Endodermal cell (in vitro differentiated cells): ENCODE results near the gene NCKAP5. TPM values are rescaled to one million over a fixed set of nuclear protein-coding genes. Genes with fewer than 3 reads are reported as not detected.

Source experiments
- DNase-seq: peaks from one replicate; pipeline ENCODE4 v3.0.0-alpha.2; 2017
- H3K27ac ChIP-seq: 2 replicates; pipeline ENCODE4 v1.5.1; 2013; ENCODE audit warnings: mild to moderate bottlenecking, low read depth, low read length, moderate library complexity
- H3K27me3 ChIP-seq: 2 replicates; pipeline ENCODE4 v1.6.1; 2013; ENCODE audit warnings: mild to moderate bottlenecking, low read length, moderate library complexity; ENCODE audit not compliant: insufficient read depth, control insufficient read depth, poor library complexity, severe bottlenecking
- H3K36me3 ChIP-seq: 2 replicates; pipeline ENCODE4 v1.7.0; 2013; ENCODE audit warnings: mild to moderate bottlenecking, low read length, moderate library complexity; ENCODE audit not compliant: control insufficient read depth, insufficient read depth
- H3K4me1 ChIP-seq: one replicate; pipeline ENCODE4 v1.7.0; 2013; ENCODE audit warnings: low read length; ENCODE audit not compliant: control insufficient read depth, insufficient read depth
- H3K4me3 ChIP-seq: 2 replicates; pipeline ENCODE4 v1.5.1; 2013; ENCODE audit warnings: mild to moderate bottlenecking, low read length, moderate library complexity
- H3K9ac ChIP-seq: 2 replicates; pipeline ENCODE4 v1.6.1; 2013; ENCODE audit warnings: mild to moderate bottlenecking, low read length, moderate library complexity; ENCODE audit not compliant: poor library complexity, severe bottlenecking; ENCODE audit errors: extremely low read depth
- H3K9me3 ChIP-seq: 2 replicates; pipeline ENCODE4 v1.6.1; 2013; ENCODE audit warnings: mild to moderate bottlenecking, low read length, moderate library complexity; ENCODE audit not compliant: control insufficient read depth
- H3K27ac Mint-ChIP-seq: 2 replicates; pipeline ENCODE4 v1.8.0; 2020; ENCODE audit warnings: mixed read lengths
- H3K27me3 Mint-ChIP-seq: 2 replicates; pipeline ENCODE4 v1.8.0; 2021; ENCODE audit warnings: mild to moderate bottlenecking, mixed read lengths; ENCODE audit not compliant: insufficient read depth
- H3K36me3 Mint-ChIP-seq: 2 replicates; pipeline ENCODE4 v1.8.0; 2020; ENCODE audit warnings: low read depth, mixed read lengths
- H3K4me1 Mint-ChIP-seq: 2 replicates; pipeline ENCODE4 v1.8.0; 2020; ENCODE audit warnings: mixed read lengths
- H3K4me3 Mint-ChIP-seq: 2 replicates; pipeline ENCODE4 v1.8.0; 2020; ENCODE audit warnings: mild to moderate bottlenecking, moderate library complexity, mixed read lengths
- H3K9me3 Mint-ChIP-seq: 2 replicates; pipeline ENCODE4 v1.8.0; 2020; ENCODE audit warnings: mild to moderate bottlenecking, mixed read lengths
- CTCF ChIP-seq: fragments of 200-600 bp; sonication (generic); conservative IDR thresholded peaks from 2 replicates; pipeline ENCODE4 v1.5.0; 2021; ENCODE audit warnings: antibody characterized with exemption, mild to moderate bottlenecking
- WGBS, 2 experiments: methylation state at CpG; one replicate each; pipeline versions ENCODE4 v1.1.5 to v1.1.7; 2013; ENCODE audit warnings: missing lambda C conversion rate in 2 of 2, mixed read lengths in 1 of 2; ENCODE audit not compliant: insufficient coverage in 1 of 2, insufficient read length in 1 of 2; 5-methylcytosine and 5-hydroxymethylcytosine counted together
- total RNA-seq, 2 donors: library from RNA; stranded (reverse); fragmentation: NEBNext Ultra II Directional in 1 of 2; extraction: Animal tissue kit (Norgen Biotek cat#: 25700) in 1 of 2; gene quantifications; 2 replicates in 1 of 2; 3 replicates in 1 of 2; pipeline ENCODE4 v1.2.1, GENCODE V29; 2021

The NCKAP5 gene
- total RNA-seq, 2 donors from 2014 or later, result 0.58 to 0.92 TPM

GRCh38 chr2:132949108-132949507 is 619.2 kb downstream of the NCKAP5 start:
- Histone ChIP-seq H3K27me3 (no peaks in the 10 kb centered on the region), H3K9me3 (no peaks in the 10 kb centered on the region), H3K9ac (no peak overlapping the region), H3K4me3 (no peak overlapping the region), H3K36me3 (no peaks in the 10 kb centered on the region), H3K4me1 (peaks cover 6% of the 10 kb centered on the region), H3K27ac (no peak overlapping the region)
- WGBS, 2 experiments, result 89 to 100% methylated on average over 2 to 3 of the region's 3 CpGs
- no peak overlapping the region for H3K27ac Mint-ChIP-seq
- peaks cover 1% of the 10 kb centered on the region for H3K27me3 Mint-ChIP-seq
- H3K4me3 Mint-ChIP-seq, result no peak overlapping the region
- H3K4me1 Mint-ChIP-seq, result peaks cover 16% of the 10 kb centered on the region
- DNase-seq, result no peak
- no peaks in the 10 kb centered on the region for H3K36me3 Mint-ChIP-seq
- TF ChIP-seq CTCF, result no peak
- no peaks in the 10 kb centered on the region for H3K9me3 Mint-ChIP-seq

GRCh38 chr2:132948211-132948610 is 620.1 kb downstream of the NCKAP5 start:
- Mint-ChIP-seq H3K27ac (no peak overlapping the region), H3K36me3 (no peaks in the 10 kb centered on the region), H3K9me3 (no peaks in the 10 kb centered on the region), H3K27me3 (peaks cover 1% of the 10 kb centered on the region), H3K4me1 (peaks cover 21% of the 10 kb centered on the region), H3K4me3 (no peak overlapping the region)
- peaks cover 9% of the 10 kb centered on the region for H3K4me1 ChIP-seq
- peak; percentile 47 for DNase-seq
- H3K27ac ChIP-seq, result no peak overlapping the region
- H3K9me3 ChIP-seq, result no peaks in the 10 kb centered on the region
- no peak for TF ChIP-seq CTCF
- H3K27me3 ChIP-seq, result no peaks in the 10 kb centered on the region
- H3K9ac ChIP-seq, result no peak overlapping the region
- WGBS, 2 experiments, result 85 to 86% methylated on average over 2 to 6 of the region's 6 CpGs
- no peak overlapping the region for H3K4me3 ChIP-seq
- H3K36me3 ChIP-seq, result no peaks in the 10 kb centered on the region

- Mint-ChIP-seq H3K9me3 (no peaks in the 10 kb centered on the region), H3K4me3 (no peak overlapping the region), H3K36me3 (no peaks in the 10 kb centered on the region), H3K27me3 (no peaks in the 10 kb centered on the region), H3K27ac (no peak overlapping the region), H3K4me1 (peaks cover 29% of the 10 kb centered on the region)
- peaks cover 9% of the 10 kb centered on the region for H3K4me1 ChIP-seq
- H3K27ac ChIP-seq, result no peak overlapping the region
- no peak for DNase-seq
- WGBS, 2 experiments, result 93 to 95% methylated on average over 5 of the region's 5 CpGs
- H3K36me3 ChIP-seq, result no peaks in the 10 kb centered on the region
- no peak overlapping the region for H3K4me3 ChIP-seq
- no peaks in the 10 kb centered on the region for H3K27me3 ChIP-seq
- H3K9ac ChIP-seq, result no peak overlapping the region
- H3K9me3 ChIP-seq, result no peaks in the 10 kb centered on the region
- TF ChIP-seq CTCF, result no peak
These were observed 624.4 kb downstream of the NCKAP5 start for GRCh38 chr2:132943829-132944228.
